H1 (cell line): ENCODE measurements around the gene MYH9. TPM values are rescaled to one million over a fixed set of nuclear protein-coding genes. Genes with fewer than 3 reads are reported as not detected.

Experiments used
- CTCF ChIA-PET: fragments of 300-600 bp; sonication (Branson Sonifier 250); formaldehyde crosslinking; loops from one replicate; lab custom pipeline; 2021; ENCODE audit not compliant: partially characterized antibody; lab: Charles Lee
- POLR2A ChIA-PET: fragments of 300-600 bp; sonication (Branson Sonifier 250); formaldehyde crosslinking; loops from one replicate; lab custom pipeline; 2021; ENCODE audit warnings: inconsistent platforms; ENCODE audit not compliant: partially characterized antibody; lab: Charles Lee
- DNase-seq, 2 experiments: peaks; one replicate each; pipeline versions ENCODE4 v3.0.0 to v3.0.0-alpha.2; 2010 to 2022; ENCODE audit warnings: low spot score in 2 of 2, low read depth in 1 of 2, mixed read lengths in 1 of 2
- FAIRE-seq: peaks from 2 replicates; lab custom pipeline; 2011; peaks lifted over from hg19 to GRCh38; lab: Jason Lieb, UNC
- H2AFZ ChIP-seq: 2 replicates; pipeline ENCODE4 v1.8.1; 2012; ENCODE audit warnings: low read length, inconsistent platforms
- H2AK5ac ChIP-seq: 2 replicates; pipeline ENCODE4 v1.6.1; 2013; ENCODE audit warnings: low read depth, low read length
- H2BK120ac ChIP-seq: replicated peaks from 2 replicates; pipeline ENCODE3; 2013; ENCODE audit warnings: low read depth, low read length, inconsistent platforms
- H2BK12ac ChIP-seq: 2 replicates; pipeline ENCODE4 v1.6.1; 2013; ENCODE audit warnings: low read depth, low read length
- H2BK15ac ChIP-seq: 2 replicates; pipeline ENCODE4 v1.6.1; 2013; ENCODE audit warnings: low read length
- H2BK20ac ChIP-seq: 2 replicates; pipeline ENCODE4 v1.6.1; 2013; ENCODE audit warnings: low read length
- H2BK5ac ChIP-seq: 2 replicates; pipeline ENCODE4 v1.6.1; 2013; ENCODE audit warnings: low read depth, low read length
- H3K14ac ChIP-seq: 2 replicates; pipeline ENCODE4 v1.6.1; 2013; ENCODE audit warnings: inconsistent platforms; ENCODE audit not compliant: insufficient read length
- H3K18ac ChIP-seq: 2 replicates; pipeline ENCODE4 v1.6.1; 2013; ENCODE audit warnings: low read length; ENCODE audit errors: extremely low read depth
- H3K23ac ChIP-seq: 2 replicates; pipeline ENCODE4 v1.6.1; 2013; ENCODE audit warnings: inconsistent platforms; ENCODE audit not compliant: insufficient read length
- H3K23me2 ChIP-seq: 2 replicates; pipeline ENCODE4 v1.6.1; 2013; ENCODE audit warnings: low read depth, low read length
- H3K27ac ChIP-seq: 2 replicates; pipeline ENCODE4 v1.6.1; 2011; ENCODE audit warnings: low read depth, low read length, inconsistent platforms
- H3K27me3 ChIP-seq, 4 experiments: replicated peaks in 1 of 4; 1 replicate in 1 of 4; 2 replicates in 3 of 4; pipeline versions ENCODE4 v1.6.1 to v1.8.1; 2011 to 2013; ENCODE audit warnings: low read length in 3 of 4, mild to moderate bottlenecking in 3 of 4, inconsistent platforms in 2 of 4, mixed read lengths in 2 of 4, moderate library complexity in 1 of 4; ENCODE audit not compliant: control insufficient read depth in 3 of 4, insufficient read depth in 3 of 4; ENCODE audit errors: extremely low read depth in 1 of 4
- H3K36me3 ChIP-seq, 4 experiments: 2 replicates each; pipeline versions ENCODE4 v1.6.1 to v1.8.1; 2011 to 2013; ENCODE audit warnings: mild to moderate bottlenecking in 4 of 4, low read length in 3 of 4, moderate library complexity in 2 of 4, control low read depth in 1 of 4, inconsistent platforms in 1 of 4; ENCODE audit not compliant: insufficient read depth in 4 of 4, control insufficient read depth in 2 of 4
- H3K4ac ChIP-seq: replicated peaks from 2 replicates; pipeline ENCODE3; 2013; ENCODE audit warnings: low read length, low read depth, mixed read lengths, inconsistent platforms; ENCODE audit not compliant: insufficient read length
- H3K4me1 ChIP-seq, 4 experiments: replicated peaks in 1 of 4; 1 replicate in 1 of 4; 2 replicates in 3 of 4; pipeline versions ENCODE4 v1.6.1 to v1.8.1; 2011 to 2013; ENCODE audit warnings: low read length in 3 of 4, inconsistent platforms in 2 of 4, mixed read lengths in 1 of 4; ENCODE audit not compliant: insufficient read depth in 4 of 4, control insufficient read depth in 3 of 4
- H3K4me2 ChIP-seq, 2 experiments: 2 replicates each; pipeline versions ENCODE4 v1.6.1 to v1.8.1; 2011 to 2013; ENCODE audit warnings: low read depth in 2 of 2, low read length in 2 of 2, control low read depth in 1 of 2, inconsistent platforms in 1 of 2, mild to moderate bottlenecking in 1 of 2; ENCODE audit not compliant: insufficient read depth in 1 of 2
- H3K4me3 ChIP-seq, 4 experiments: fragments of 200-600, 300-600 bp in 1 of 4; sonication (generic), shearing (Covaris generic), sonication (Bioruptor Twin) in 1 of 4; 2 replicates each; pipeline versions ENCODE4 v1.5.1 to v1.8.1; 2011 to 2016; ENCODE audit warnings: low read length in 4 of 4, low read depth in 3 of 4, control low read depth in 2 of 4, inconsistent platforms in 2 of 4, mild to moderate bottlenecking in 2 of 4, mixed read lengths in 1 of 4, moderate library complexity in 1 of 4; ENCODE audit not compliant: insufficient read depth in 2 of 4; ENCODE audit errors: extremely low read depth in 1 of 4
- H3K56ac ChIP-seq: replicated peaks from 2 replicates; pipeline ENCODE3; 2013; ENCODE audit warnings: low read depth, mild to moderate bottlenecking, mixed read lengths, low read length, inconsistent platforms; ENCODE audit not compliant: insufficient read length
- H3K79me1 ChIP-seq: 2 replicates; pipeline ENCODE4 v1.6.1; 2013; ENCODE audit warnings: low read depth, low read length, control low read depth
- H3K79me2 ChIP-seq, 2 experiments: 2 replicates each; pipeline versions ENCODE4 v1.6.1 to v1.8.1; 2012 to 2013; ENCODE audit warnings: low read length in 2 of 2, mild to moderate bottlenecking in 2 of 2, inconsistent platforms in 1 of 2; ENCODE audit not compliant: insufficient read depth in 2 of 2, control insufficient read depth in 1 of 2
- H3K9ac ChIP-seq, 4 experiments: replicated peaks in 1 of 4; 1 replicate in 1 of 4; 2 replicates in 3 of 4; pipeline versions ENCODE4 v1.6.1 to v1.8.1; 2011 to 2013; ENCODE audit warnings: low read depth in 3 of 4, low read length in 3 of 4, control low read depth in 2 of 4, mild to moderate bottlenecking in 2 of 4, moderate library complexity in 2 of 4, inconsistent platforms in 1 of 4; ENCODE audit errors: extremely low read depth in 1 of 4
- H3K9me3 ChIP-seq, 2 experiments: 2 replicates each; pipeline versions ENCODE4 v1.6.1 to v1.8.1; 2012 to 2013; ENCODE audit warnings: mild to moderate bottlenecking in 2 of 2, moderate library complexity in 2 of 2, control low read depth in 1 of 2, inconsistent platforms in 1 of 2, low read depth in 1 of 2, low read length in 1 of 2, mixed read lengths in 1 of 2; ENCODE audit not compliant: insufficient read depth in 2 of 2
- H4K20me1 ChIP-seq, 2 experiments: replicated peaks in 1 of 2; 2 replicates each; pipeline versions ENCODE3 to v1.8.1; 2011 to 2013; ENCODE audit warnings: inconsistent platforms in 2 of 2, low read length in 2 of 2, mild to moderate bottlenecking in 1 of 2; ENCODE audit not compliant: insufficient read depth in 2 of 2, control insufficient read depth in 1 of 2
- H4K5ac ChIP-seq: 2 replicates; pipeline ENCODE4 v1.6.1; 2013; ENCODE audit warnings: low read length, low read depth, mixed read lengths, inconsistent platforms; ENCODE audit not compliant: insufficient read length
- H4K8ac ChIP-seq: 2 replicates; pipeline ENCODE4 v1.8.0; 2013; ENCODE audit warnings: mild to moderate bottlenecking, moderate library complexity, low read length, inconsistent platforms; ENCODE audit not compliant: insufficient read depth; ENCODE audit errors: extremely low read depth
- H4K91ac ChIP-seq: replicated peaks from 2 replicates; pipeline ENCODE3; 2013; ENCODE audit warnings: low read length, mixed read lengths, inconsistent platforms; ENCODE audit not compliant: insufficient read length
- KDM1A ChIP-seq: fragments of 200-600, 300-600 bp; sonication (generic); IDR thresholded peaks from 2 replicates; pipeline ENCODE4 v1.7.1; 2016; ENCODE audit warnings: mild to moderate bottlenecking, low read length, borderline replicate concordance
- SIX5 ChIP-seq: IDR thresholded peaks from 2 replicates; pipeline ENCODE4 v1.6.1; 2011; ENCODE audit warnings: mild to moderate bottlenecking, low read depth, low read length
- WGBS, 2 experiments: shearing (Covaris generic) in 1 of 2; methylation state at CpG; one replicate each; pipeline versions ENCODE4 v1.1.6 to v1.1.7; 2013 to 2015; ENCODE audit warnings: low lambda C conversion rate in 2 of 2, mixed read lengths in 2 of 2, inconsistent platforms in 1 of 2, low coverage in 1 of 2, missing lambda C conversion rate in 1 of 2; ENCODE audit not compliant: insufficient replicate concordance in 2 of 2, insufficient coverage in 1 of 2, insufficient read length in 1 of 2; ENCODE audit errors: extremely low coverage in 1 of 2, missing lambda C conversion rate in 1 of 2; 5-methylcytosine and 5-hydroxymethylcytosine counted together
- polyA plus RNA-seq, 7 experiments: library from polyadenylated mRNA; depleted of rRNA in 3 of 7; stranded (reverse) in 5 of 7; unstranded in 2 of 7; fragments of >200 nt in 5 of 7; fragments of 200-250 nt in 2 of 7; gene quantifications; 1 replicate in 5 of 7; 2 replicates in 1 of 7; 4 replicates in 1 of 7; pipeline versions ENCODE4 v1.2.1 to v1.2.3, GENCODE V29; 2011 to 2013; ENCODE audit warnings: missing spikeins in 2 of 7, mixed read lengths in 2 of 7
- total RNA-seq: library from RNA; stranded (reverse); fragmentation: NEBNext Ultra II Directional; extraction: Animal tissue kit (Norgen Biotek cat#: 25700); gene quantifications from 2 replicates; pipeline ENCODE4 v1.2.1, GENCODE V29; 2021

MYH9 gene
- total and polyA plus RNA-seq, 2 of the 8 experiments (the other 6 are each of a cell fraction or from before 2014, with no cell fraction given): 24.9 to 322 TPM

- peaks cover 37 to 94% of the 10 kb centered on the region in 2 experiments for H3K79me2 ChIP-seq
- no peak overlapping the region for H3K56ac ChIP-seq
- H3K9ac ChIP-seq: no peak overlapping the region
- no peak overlapping the region for H3K14ac ChIP-seq
- no peaks in the 10 kb centered on the region for H3K27me3 ChIP-seq
- peak overlapping the region; percentile 48; the same call in 1 of the 2 replicates for H2BK5ac ChIP-seq
- TF ChIP-seq SIX5 (no peak), KDM1A (0 out of 2 replicates have a peak, but pooled peaks have one; percentile 28)
- no peak overlapping the region for H3K4ac ChIP-seq
- no peak overlapping the region for H2BK15ac ChIP-seq
- no peaks in the 10 kb centered on the region for H3K23me2 ChIP-seq
- H3K79me1 ChIP-seq: peaks cover 35% of the 10 kb centered on the region
- ChIA-PET CTCF (interaction anchor here (0.6 to 4.2 kb wide), 14 partner anchors 11 to 106 kb away, joined by 3 to 18 read pairs (median 3); no protein-coding TSS in a partner anchor), POLR2A (interaction anchor here (0.7 to 16.5 kb wide), 7 partner anchors 8 to 137 kb away, joined by 3 to 263 read pairs (median 4); partner anchors contain the start of gene MYH9)
- no peak overlapping the region for H2BK120ac ChIP-seq
- H2AK5ac ChIP-seq: peak overlapping the region; percentile 83
- H4K5ac ChIP-seq: no peak overlapping the region
- no peak overlapping the region for H4K91ac ChIP-seq
- no peaks in the 10 kb centered on the region for H3K9me3 ChIP-seq
- no peak overlapping the region for H3K4me2 ChIP-seq
- peak overlapping the region; percentile 90 for H2BK12ac ChIP-seq
- no peak for DNase-seq
- H3K27ac ChIP-seq: peak overlapping the region; percentile 64
- no peak overlapping the region for H2AFZ ChIP-seq
- no peak for FAIRE-seq
- peaks cover 50 to 72% (median 61%) of the 10 kb centered on the region in 4 experiments for H3K4me1 ChIP-seq
- H3K23ac ChIP-seq: no peak overlapping the region
- H4K20me1 ChIP-seq: peaks cover 0 to 31% of the 10 kb centered on the region in 2 experiments
- no peak overlapping the region for H2BK20ac ChIP-seq
- H3K18ac ChIP-seq: 0 out of 2 replicates have a peak overlapping the region, but pooled peaks have one; percentile 41
- no peaks in the 10 kb centered on the region; a peak in 1 of 8 replicates for H3K36me3 ChIP-seq
- H3K4me3 ChIP-seq: no peak overlapping the region
- H4K8ac ChIP-seq: no peak overlapping the region
- WGBS, 2 experiments: 93% methylated on average over 7 of the region's 7 CpGs; no CpG with 5 or more reads in 1 of the 2 experiments
Observed at GRCh38 chr22:36364255-36365019, 23.3 kb downstream of the MYH9 start.
